ENCODE measurements around the gene BRD9.
A peak's percentile ranks its signal among the peaks of the same experiment; 100 is the strongest.
"Not testable (repeated sequence)": the region's sequence is repeated elsewhere in the genome, so short reads cannot be mapped to it uniquely, and the experiment has no call there.

The BRD9 gene

GRCh38 chr5:900781-901180, 8.2 kb upstream of the BRD9 start:
- no peak for DNase-seq

GRCh38 chr5:893711-894110, 1.1 kb upstream of the BRD9 start:
- DNase-seq = no peak

- no peak for DNase-seq
Measured at GRCh38 chr5:893137-893506, 521 bp upstream of the BRD9 start.

DNA sequence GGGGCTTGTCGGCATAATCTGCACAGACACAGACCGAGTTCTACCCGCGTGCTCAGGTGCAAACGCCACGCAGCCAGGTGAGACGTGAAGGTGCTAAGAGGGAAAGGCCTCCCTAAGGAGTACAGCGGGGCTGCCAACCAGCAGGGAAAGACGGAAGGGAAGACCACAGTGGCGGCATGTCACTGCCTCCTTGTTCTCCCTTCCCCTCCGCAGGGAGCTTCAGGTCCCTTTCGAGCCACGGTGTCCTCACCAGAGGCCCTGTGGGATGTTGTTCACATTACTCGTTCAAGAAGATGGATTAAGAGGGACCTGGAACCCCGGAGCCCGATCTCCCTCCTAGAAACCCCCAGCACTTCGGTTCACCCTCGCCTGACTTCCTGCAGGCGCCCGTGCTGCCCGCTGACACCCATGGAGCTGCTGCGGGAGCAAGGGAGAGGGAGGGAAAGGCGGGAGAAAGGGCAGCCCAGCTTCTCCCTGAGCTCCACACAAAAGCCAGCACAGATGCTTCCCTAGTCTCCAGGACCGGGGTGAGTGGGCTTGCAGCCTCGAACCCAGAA, 686 bp downstream of the BRD9 start:
- peak in 1 of 2 donors; percentile 15 for DNase-seq

DNA sequence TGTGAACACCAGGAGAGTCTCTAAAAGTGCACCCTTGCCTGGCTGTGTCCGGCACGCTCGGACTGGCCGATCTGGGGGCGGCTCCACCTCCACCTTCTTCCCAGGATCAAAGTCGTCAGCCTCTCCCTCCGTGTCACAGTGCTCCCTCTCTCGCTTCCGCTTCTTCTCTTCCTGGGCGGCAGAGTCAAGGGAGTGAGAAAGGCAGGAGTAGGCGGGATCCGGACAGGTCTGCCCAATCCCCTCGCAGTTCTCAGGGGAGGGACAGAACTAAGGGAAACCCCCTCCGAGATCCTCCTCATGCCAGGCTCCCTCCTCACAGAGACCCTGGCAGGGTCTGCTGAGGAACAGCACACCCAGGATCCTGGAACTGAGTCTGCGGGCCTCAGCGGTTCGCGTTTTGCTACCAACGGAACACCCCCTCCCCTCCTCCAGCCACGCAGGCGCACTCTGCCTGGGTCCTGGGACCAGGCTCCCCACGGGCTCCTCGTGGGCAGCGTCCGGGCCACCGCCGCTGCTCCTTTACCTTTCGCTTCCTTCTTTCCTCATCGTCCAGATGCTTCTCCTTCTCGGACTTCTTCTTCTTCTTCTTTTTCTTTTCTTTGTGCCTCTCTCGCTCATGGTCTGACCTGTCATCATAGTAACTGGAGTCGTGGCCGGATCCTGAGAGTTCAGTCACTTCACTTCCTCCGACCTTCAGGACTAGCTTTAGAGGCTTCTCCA, 1.3 kb downstream of the BRD9 start:
- DNase-seq = no peak

DNA sequence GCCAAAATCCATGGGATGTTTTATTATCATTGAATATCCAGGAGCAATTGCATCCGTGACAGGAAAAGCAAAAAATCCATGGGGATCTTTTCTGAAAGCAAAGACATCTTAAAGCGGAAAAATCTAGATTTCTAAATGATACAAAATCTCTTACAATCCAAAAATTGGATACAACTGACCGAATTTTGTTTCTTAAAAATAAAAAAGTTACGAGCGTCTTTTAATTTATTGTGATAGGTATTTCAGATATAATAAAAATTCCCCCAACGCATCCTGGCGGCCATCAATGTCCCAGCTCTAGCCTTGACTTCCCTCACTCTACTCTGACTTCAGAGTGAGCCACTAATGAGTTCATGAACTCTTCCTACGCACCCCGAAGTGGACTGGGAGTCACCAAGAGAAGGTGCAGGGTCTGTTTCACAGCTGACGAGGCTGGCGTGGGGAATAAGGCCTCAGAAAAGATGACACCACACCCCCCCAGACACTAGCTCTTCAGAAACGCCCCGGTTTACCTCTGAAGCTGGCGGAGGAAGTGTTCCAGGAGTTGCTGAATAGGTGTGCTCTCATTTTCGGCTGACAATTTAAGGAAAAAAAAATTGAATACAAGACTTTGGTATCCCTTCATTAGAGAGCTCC, 3.4 kb downstream of the BRD9 start:
- DNase-seq = no peak

DNA sequence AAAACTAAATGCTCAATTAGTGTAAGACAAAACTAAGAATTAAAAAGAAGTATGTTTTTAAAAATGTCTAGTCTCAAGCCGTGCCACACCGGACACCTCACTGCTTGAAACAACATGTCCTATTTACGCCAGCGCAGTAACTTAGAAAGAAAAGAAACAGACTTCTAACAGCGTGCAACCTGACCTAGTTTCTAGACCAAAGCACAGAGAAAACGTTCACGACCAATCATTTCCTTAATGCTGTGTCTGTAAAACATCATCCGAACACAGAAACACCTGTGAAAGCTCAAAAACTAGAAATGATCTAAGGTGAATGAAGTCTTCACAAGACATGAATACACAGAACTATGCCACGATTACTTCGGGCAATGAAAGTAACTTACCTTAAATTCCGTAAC, 4.0 kb downstream of the BRD9 start:
- DNase-seq = no peak

DNA sequence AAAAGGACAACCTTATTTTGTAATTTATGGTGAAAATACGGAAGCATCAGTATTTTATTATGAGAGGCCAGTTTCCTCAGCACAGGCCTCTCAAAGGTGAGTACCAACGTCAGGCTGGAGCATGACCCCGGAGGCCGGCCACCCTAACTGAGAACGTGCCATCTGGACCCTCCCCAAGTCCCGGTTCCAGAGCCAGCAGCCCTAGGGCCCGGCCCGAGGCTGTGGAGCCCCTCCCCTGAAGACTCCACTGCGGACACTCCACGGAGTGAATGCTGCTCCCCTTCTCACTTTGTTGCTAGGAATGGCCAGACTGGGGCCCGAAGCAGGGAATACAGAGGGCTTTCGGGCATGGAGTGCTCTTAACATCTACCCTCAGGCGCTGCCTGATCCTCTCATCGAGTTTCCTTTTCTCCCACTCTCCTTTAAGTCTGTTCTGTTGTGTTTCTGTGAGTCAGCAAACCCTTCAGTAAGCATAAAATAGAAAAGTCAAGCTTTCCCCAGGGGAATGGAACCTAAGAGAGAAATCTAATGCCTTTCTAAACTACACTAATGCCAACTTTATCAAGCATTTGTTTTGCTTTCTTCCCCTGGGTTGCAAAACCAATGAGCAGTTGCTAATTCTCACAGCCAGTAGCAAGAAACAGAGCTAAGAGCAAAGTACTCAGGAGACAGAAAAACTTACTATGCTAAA, 4.5 kb downstream of the BRD9 start:
- DNase-seq = no peak

GRCh38 chr5:886716-887325, 5.8 kb downstream of the BRD9 start:
- DNase-seq = no peak

- DNase-seq = no peak
Measured at GRCh38 chr5:886036-886435, 6.6 kb downstream of the BRD9 start.

GRCh38 chr5:885529-885928, 7.1 kb downstream of the BRD9 start:
- no peak for DNase-seq

- no peak for DNase-seq
Measured at GRCh38 chr5:885127-885442, 7.5 kb downstream of the BRD9 start.

GRCh38 chr5:884345-885126, 8.1 kb downstream of the BRD9 start:
- no peak for DNase-seq

GRCh38 chr5:883475-884181, 9.0 kb downstream of the BRD9 start:
- no peak for DNase-seq

DNA sequence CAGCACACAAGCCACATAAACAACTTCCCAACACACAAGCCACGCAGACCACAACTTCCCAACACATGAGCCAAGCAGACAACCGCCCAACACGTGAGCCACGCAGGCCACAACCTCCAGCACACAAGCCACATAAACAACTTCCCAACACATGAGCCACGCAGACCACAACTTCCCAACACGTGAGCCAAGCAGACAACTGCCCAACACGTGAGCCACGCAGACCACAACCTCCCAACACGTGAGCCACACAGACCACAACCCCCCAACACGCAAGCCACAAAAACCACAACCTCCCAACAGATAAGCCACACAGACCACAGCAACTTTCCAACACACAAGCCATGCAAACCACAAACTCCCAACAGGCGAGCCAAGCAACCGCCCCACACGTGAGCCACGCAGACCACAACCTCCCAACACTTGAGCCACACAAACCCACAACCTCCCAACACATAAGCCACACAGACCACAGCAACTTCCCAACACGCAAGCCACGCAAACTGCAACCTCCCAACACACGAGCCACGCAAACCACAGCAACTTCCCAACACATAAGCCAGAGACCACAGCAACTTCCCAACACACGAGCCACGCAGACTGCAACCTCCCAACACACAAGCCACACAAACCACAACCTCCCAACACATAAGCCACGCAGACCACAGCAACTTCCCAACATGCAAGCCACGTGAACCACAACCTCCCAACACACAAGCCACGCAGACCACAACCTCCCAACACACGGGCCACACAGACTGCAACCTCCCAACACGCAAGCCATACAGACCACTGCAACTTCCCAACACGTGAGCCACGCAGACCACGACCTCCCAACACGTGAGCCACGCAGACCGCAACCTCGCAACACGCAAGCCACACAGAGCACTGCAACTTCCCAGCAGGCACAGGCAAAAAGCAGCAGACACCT, 10.1 kb downstream of the BRD9 start:
- peak in 1 of 2 donors; percentile 20 for DNase-seq

- DNase-seq = no peak
Measured at GRCh38 chr5:881551-881935, 11.1 kb downstream of the BRD9 start.

DNA sequence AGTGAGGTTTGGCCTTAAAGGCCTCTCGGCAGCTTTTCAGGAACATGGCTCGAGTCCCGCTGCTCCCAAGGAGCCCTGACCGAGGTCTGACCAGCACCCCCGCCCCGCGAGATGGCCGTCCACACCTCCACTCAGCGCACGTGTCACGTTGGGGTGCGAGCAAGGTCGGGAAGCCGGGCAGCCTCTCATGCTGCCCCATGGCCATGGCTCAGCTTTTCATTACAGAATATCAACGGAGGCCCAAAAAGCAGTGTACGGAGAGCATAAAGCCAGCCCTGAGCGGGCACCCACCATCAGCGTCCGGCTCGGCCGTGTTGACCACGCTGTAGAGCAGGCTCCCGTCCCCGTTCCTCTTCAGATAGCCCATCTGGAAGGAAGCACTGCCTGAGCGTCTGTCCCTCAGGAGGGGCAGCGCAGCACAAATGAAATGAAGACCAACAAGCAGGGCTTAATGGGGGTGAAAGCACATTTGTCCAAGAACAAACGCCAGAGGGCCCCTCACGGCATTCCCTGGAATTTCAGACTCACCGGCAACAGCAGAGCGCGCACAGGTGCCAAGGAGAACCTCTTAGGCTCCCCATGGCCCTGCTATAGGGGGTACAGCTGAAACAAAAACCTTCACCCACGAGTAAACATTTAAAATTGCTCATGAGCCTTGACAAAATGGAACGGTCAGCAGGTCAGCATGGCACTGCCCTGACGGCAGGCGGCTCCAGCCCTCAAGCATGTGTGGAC, 11.6 kb downstream of the BRD9 start:
- no peak for DNase-seq

- not testable (repeated sequence) for DNase-seq
Measured at GRCh38 chr5:878677-879076, 13.9 kb downstream of the BRD9 start.

DNA sequence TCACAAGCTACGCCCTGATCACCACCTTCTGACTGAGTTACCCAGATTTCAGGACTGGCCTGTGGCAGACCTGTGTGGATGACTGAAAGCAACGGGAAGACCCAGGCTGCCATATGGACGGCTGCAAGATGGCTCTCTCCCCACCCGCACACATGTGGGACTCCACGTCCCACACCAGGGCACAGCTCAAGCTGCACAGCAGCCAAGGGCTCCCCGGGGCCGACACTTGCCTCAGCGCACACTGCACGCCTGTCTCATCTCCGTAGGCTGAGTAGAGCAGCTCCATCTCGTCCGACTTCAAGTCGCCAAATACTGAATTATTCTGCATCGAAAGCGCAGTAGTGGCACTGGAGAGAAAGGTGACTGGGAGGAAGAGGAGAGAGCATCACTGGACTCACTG, 14.5 kb downstream of the BRD9 start:
- DNase-seq = no peak
